Cardiac fibroblast (primary cell): ENCODE data around the gene MTUS2.
A peak's percentile ranks its signal among the peaks of the same experiment; 100 is the strongest.

Experiments used
- DNase-seq, 2 donors: peaks; one replicate each; pipeline versions ENCODE4 v3.0.0 to v3.0.0-alpha.2; 2010; ENCODE audit warnings: low read depth in 2 of 2
- H3K4me3 ChIP-seq, 2 donors: replicated peaks in 1 of 2; 1 replicate in 1 of 2; 2 replicates in 1 of 2; pipeline ENCODE4 v1.5.1; 2011; ENCODE audit warnings: low read depth in 2 of 2, low read length in 2 of 2, mild to moderate bottlenecking in 2 of 2, moderate library complexity in 1 of 2
- TF ChIP-seq, protein P1 (sequence below): IDR thresholded peaks from one replicate; pipeline ENCODE4 v1.5.1; 2011; ENCODE audit warnings: low read depth, mild to moderate bottlenecking, low read length, inconsistent platforms

The MTUS2 gene

DNA sequence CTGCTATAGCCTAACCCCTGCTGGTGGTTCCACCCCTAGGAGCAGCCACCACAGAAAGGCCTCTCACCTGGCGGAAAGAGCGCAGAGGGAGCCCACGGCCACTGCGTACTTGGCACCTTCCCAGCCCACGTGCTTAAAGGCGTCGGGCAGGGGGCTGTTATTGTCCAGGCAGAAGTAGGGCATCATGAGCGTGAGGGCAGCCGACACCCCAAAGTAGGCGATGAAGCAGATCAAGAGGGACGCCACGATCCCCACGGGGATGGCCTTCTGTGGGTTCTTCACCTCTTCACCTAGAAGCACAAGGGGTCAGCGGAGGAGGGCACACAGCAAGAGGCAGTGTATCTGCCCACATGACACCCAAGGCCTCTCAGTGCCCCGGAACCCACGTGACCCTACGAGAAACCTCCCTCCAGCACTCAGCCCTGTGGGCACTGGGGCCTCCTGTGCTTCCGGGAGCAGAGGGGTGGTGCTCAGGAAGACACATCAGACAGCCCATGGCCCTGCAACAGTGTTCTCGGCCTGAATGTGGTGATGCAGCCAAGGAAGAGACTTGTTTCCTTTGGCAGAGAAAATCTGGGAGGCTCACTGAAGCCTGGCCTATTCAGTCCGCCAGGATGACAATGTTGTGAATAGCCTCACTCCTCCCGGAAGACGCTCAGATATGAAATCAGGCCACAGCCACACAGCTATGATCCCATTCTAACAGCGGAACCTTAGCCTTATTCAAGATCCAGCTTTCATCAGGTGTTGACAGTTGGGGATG, 703.2 kb downstream of the MTUS2 start:
- DNase-seq = peak; percentile 93 to 96
- TF ChIP-seq, protein P1, sequence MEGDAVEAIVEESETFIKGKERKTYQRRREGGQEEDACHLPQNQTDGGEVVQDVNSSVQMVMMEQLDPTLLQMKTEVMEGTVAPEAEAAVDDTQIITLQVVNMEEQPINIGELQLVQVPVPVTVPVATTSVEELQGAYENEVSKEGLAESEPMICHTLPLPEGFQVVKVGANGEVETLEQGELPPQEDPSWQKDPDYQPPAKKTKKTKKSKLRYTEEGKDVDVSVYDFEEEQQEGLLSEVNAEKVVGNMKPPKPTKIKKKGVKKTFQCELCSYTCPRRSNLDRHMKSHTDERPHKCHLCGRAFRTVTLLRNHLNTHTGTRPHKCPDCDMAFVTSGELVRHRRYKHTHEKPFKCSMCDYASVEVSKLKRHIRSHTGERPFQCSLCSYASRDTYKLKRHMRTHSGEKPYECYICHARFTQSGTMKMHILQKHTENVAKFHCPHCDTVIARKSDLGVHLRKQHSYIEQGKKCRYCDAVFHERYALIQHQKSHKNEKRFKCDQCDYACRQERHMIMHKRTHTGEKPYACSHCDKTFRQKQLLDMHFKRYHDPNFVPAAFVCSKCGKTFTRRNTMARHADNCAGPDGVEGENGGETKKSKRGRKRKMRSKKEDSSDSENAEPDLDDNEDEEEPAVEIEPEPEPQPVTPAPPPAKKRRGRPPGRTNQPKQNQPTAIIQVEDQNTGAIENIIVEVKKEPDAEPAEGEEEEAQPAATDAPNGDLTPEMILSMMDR = peak; percentile 20
- H3K4me3 ChIP-seq = no peak overlapping the region

DNA sequence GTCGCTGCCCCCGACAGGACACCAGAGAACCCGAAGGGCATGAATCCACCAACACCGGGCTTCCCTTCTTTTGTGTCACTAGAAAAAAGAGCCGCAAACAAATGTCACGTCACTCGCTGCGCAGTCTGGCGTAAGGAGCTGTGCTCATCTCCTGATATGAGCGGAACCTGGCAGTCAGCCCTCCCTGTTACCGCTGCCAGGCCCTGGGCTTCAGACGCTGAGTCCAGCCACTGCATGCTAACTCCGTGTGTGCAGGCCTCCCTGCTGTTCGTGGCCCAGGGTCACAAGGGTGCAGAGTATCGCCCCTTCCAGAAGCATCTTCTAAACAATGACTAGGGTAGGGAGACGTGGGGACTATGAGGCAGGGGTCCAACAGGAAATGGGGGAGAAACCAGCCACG, 704.0 kb downstream of the MTUS2 start:
- TF ChIP-seq, protein P1 = no peak
- peak; percentile 79 to 96 for DNase-seq
- no peak overlapping the region for H3K4me3 ChIP-seq

DNA sequence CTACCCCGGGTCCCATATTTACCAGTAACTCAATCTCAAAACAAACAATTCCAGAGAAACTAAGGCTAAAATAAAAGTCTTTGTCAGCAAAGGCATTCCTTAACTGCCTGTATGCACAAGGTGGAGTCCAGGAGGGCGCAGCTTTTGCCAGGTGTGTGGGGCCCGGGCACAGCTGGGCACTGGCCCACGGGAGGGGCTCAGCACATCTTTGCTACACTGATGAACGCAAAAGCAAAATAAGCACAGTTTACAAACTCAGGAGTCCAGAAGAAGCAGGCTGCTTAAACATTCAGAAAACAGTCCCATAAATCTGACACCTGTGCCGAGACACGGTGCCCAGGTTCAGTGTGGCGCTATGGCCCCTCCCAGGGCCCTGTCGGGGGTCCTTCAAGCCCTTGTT, 704.5 kb downstream of the MTUS2 start:
- TF ChIP-seq, protein P1 = no peak

DNA sequence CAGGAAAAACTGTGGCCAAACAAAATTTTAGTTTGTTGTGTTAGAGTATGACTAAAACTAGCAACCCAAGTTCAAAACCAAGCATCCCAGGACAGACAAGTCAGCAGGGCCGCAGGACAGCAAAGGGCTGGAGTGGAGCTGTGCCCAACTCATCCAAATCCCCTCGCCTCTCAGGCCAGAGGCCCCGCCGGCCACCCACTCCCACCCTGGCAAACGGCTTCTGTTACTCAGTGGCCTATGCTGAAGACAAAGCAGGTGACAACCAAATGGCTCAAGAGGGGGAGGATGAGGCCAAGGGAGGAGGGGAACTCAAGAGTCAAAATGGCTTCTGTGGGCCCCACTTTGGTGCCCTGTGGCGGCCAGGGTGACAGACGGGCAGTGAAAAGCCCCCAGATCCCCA, 705.6 kb downstream of the MTUS2 start:
- no peak for DNase-seq
- H3K4me3 ChIP-seq = no peak overlapping the region
- TF ChIP-seq, protein P1 = no peak

More for the DNA sequence above, 704.5 kb downstream of the MTUS2 start:
- no peak for DNase-seq
- no peak overlapping the region for H3K4me3 ChIP-seq

DNA sequence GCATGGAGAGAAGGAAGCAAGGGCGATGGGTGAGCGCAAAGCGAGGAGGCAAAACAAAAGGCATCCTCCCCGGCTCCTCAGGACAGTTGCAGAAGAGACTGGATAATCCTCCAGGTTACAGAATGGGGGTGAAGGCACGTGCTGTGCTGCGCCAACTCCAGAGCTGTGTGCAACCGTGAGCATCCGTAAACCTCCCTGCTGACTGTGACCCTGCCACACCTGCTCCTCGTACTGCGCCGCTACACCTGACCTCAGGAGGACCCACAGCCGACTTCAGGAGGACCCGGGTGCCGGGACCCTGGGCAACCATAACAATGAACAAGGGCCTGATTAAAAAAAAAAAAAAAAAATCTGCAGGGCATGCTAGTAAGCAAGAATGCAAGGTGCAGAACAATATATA, 706.6 kb downstream of the MTUS2 start:
- TF ChIP-seq, protein P1 = no peak

DNA sequence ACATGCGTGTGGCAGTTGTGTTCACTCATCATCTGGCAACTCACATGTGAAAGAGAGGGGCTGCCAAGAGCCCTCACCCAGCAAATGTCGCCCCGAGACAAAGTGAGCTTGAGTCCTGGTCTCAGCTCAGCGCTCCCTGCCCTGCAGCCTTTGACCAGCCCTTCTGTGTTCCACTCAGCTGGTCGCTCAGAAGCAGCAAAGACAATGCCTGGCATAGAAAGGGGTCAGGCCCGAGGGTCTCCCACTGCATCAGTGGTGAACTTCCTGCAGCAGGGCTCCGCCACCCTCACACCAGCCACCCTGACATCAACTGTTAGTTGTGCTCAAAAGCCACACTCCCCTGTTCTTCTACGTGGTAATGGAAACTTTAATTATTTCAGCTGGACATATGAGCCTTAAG, 707.4 kb downstream of the MTUS2 start:
- H3K4me3 ChIP-seq = no peak overlapping the region
- DNase-seq = no peak
- TF ChIP-seq, protein P1 = no peak

More for the DNA sequence above, 706.6 kb downstream of the MTUS2 start:
- no peak overlapping the region for H3K4me3 ChIP-seq
- DNase-seq = no peak
